ENCODE results near the gene TTF1. TPM values are rescaled to one million over a fixed set of nuclear protein-coding genes. Genes with fewer than 3 reads are reported as not detected.

Gene TTF1
- total RNA-seq, 1 donor from 2014 or later = 7.1 TPM

Other genes with a start within 250 kb of the TTF1 start
- under 0.01 TPM in 1 of 2 replicates, not detected in the other for gene NTNG2, start 244.8 kb downstream of the TTF1 start, total RNA-seq
- 72.1 and 73.9 TPM in 2 replicates for gene SETX, start 51.9 kb downstream of the TTF1 start, total RNA-seq
- not detected in 2 replicates for gene CFAP77, start 3.4 kb upstream of the TTF1 start, total RNA-seq
- not detected in 2 replicates for gene BARHL1, start 175.8 kb upstream of the TTF1 start, total RNA-seq